Heart left ventricle (tissue), 16 donors: ENCODE results near the gene RANBP10. TPM values are rescaled to one million over a fixed set of nuclear protein-coding genes. Genes with fewer than 3 reads are reported as not detected.
A peak's percentile ranks its signal among the peaks of the same experiment; 100 is the strongest.

ENCODE experiments used
- ATAC-seq, 4 donors: fragments of 200-7000 bp; cut with Tn5 transposase; one replicate each; pipeline ENCODE4 v1.9.1; 2020 to 2022; ENCODE audit warnings: moderate library complexity in 4 of 4, mild to moderate bottlenecking in 3 of 4, moderate number of reproducible peaks in 1 of 4
- DNase-seq, 5 donors: peaks; one replicate each; pipeline ENCODE4 v3.0.0-alpha.2; 2020
- H3K27ac ChIP-seq, 12 donors: fragments of 200-600 bp; sonication (generic) in 4 of 12; one replicate each; pipeline versions ENCODE4 v1.5.0 to v1.8.0; 2016 to 2022; ENCODE audit warnings: mild to moderate bottlenecking in 2 of 12
- H3K27me3 ChIP-seq, 9 donors: fragments of 200-600 bp; sonication (generic) in 2 of 9; one replicate each; pipeline versions ENCODE4 v1.5.1 to v1.8.0; 2016 to 2022; ENCODE audit warnings: mild to moderate bottlenecking in 3 of 9
- H3K36me3 ChIP-seq, 9 donors: fragments of 200-600 bp; sonication (generic) in 2 of 9; one replicate each; pipeline versions ENCODE4 v1.5.0 to v1.8.0; 2018 to 2022; ENCODE audit warnings: mild to moderate bottlenecking in 2 of 9
- H3K4me1 ChIP-seq, 12 donors: fragments of 200-600 bp; sonication (generic) in 4 of 12; one replicate each; pipeline versions ENCODE4 v1.5.0 to v1.8.0; 2016 to 2022; ENCODE audit warnings: mild to moderate bottlenecking in 3 of 12
- H3K4me3 ChIP-seq, 12 donors: fragments of 200-600 bp; sonication (generic) in 4 of 12; one replicate each; pipeline versions ENCODE4 v1.5.0 to v1.8.0; 2017 to 2022; ENCODE audit warnings: mild to moderate bottlenecking in 9 of 12, moderate library complexity in 4 of 12
- H3K9me3 ChIP-seq, 12 donors: fragments of 200-600 bp; sonication (generic) in 4 of 12; one replicate each; pipeline versions ENCODE4 v1.5.0 to v1.8.0; 2016 to 2022; ENCODE audit warnings: mild to moderate bottlenecking in 1 of 12
- CTCF ChIP-seq, 12 donors: fragments of 200-600 bp; sonication (generic) in 4 of 12; IDR thresholded peaks; one replicate each; pipeline versions ENCODE4 v1.5.0 to v1.8.0; 2018 to 2022; ENCODE audit warnings: antibody characterized with exemption in 12 of 12, mild to moderate bottlenecking in 5 of 12
- POLR2A ChIP-seq, 2 donors: fragments of 450-650 bp; IDR thresholded peaks; one replicate each; pipeline ENCODE4 v1.6.1; 2017; ENCODE audit warnings: antibody characterized with exemption in 2 of 2, mild to moderate bottlenecking in 2 of 2, moderate library complexity in 2 of 2
- WGBS, 4 donors: extraction: QIAGEN DNeasy Blood & Tissue Kit in 2 of 4; methylation state at CpG; one replicate each; pipeline versions ENCODE4 v1.1.5 to v1.1.7; 2013 to 2018; 5-methylcytosine and 5-hydroxymethylcytosine counted together
- intact Hi-C, 10 donors: fragments of 100-400 bp; cut with DNase I; formaldehyde crosslinking; loops; one replicate each; pipeline versions ENCODE4 v1.11.1 to v1.14.2; 2022
- polyA plus RNA-seq, 2 donors: library from polyadenylated mRNA; stranded (reverse); fragments of 200-250 nt; gene quantifications; one replicate each; pipeline ENCODE4 v1.2.3, GENCODE V29; 2013
- total RNA-seq, 9 donors: library from RNA; depleted of rRNA in 2 of 9; stranded (reverse); fragments of >200 nt in 2 of 9; fragmentation: NEBNext Ultra II Directional in 3 of 9; extraction: Animal tissue kit (Norgen Biotek cat#: 25700) in 3 of 9; gene quantifications; one replicate each; pipeline versions ENCODE4 v1.1.0 to v1.2.4, GENCODE V29; 2016 to 2023
- donor health status: ischemic (EF 13 %, LVEDD 7.1; RV severe dilation, severe dysfunction).
- donor health status: healthy with polysubstance abuse.
- donor health status: DM: no; HTN: yes; CAD: no.
- donor health status: DM: no; HTN: no; CAD: no.
- donor health status: ischemic (EF 25% LVEDD 6.9; RV normal size, moderate dysfunction).
- donor health status: ischemic (EF 25% LVEDD 5.7; RV mildly dilated, moderate dysfunction).
- donor health status: healthy.
- donor health status: DM: yes; HTN: yes; CAD: no.
- donor health status: ischemic (EF 35%, LVEDD 5.7; RV mildly dilated, moderate dysfunction).
- donor health status: nonischemic (EF 11% LVEDD 7.7; RV severe dilation, severe dysfunction).
- donor health status: DM: yes; HTN: yes; CAD: no.
- donor health status: PGD.
- donor health status: ischemic (EF 29% LVEDD 5.4; RV normal size, mild dysfunction).
- donor health status: nonischemic (EF 23%, LVEDD 6.1; RV moderate dilation, normal function).

RANBP10 gene
- total and polyA plus RNA-seq, 11 donors: 5.6 to 19.7 (median 11.8) TPM

- no peaks in the 10 kb centered on the region for H3K27me3 ChIP-seq
- TF ChIP-seq POLR2A (IDR thresholded peaks at IDR 0.05) (no peak), CTCF (IDR thresholded peaks at IDR 0.05) (no peak)
- H3K4me3 ChIP-seq: no peak overlapping the region
- H3K9me3 ChIP-seq: no peaks in the 10 kb centered on the region
- no peak overlapping the region for H3K27ac ChIP-seq
- no peaks in the 10 kb centered on the region for H3K4me1 ChIP-seq
- intact Hi-C loops: no loop called here
- ATAC-seq (no peak), DNase-seq (no peak)
- peaks cover 0 to 11% (median 0%) of the 10 kb centered on the region in 9 donors for H3K36me3 ChIP-seq
- WGBS, 4 donors: 84 to 91% (median 86%) methylated on average over 2 of the region's 2 CpGs
These were observed 16.2 kb upstream of the RANBP10 start for GRCh38 chr16:67822511-67822910.

GRCh38 chr16:67820608-67821259, 14.4 kb upstream of the RANBP10 start:
- Histone ChIP-seq H3K27ac (no peak overlapping the region), H3K27me3 (no peaks in the 10 kb centered on the region), H3K4me1 (peaks cover 0 to 6% (median 0%) of the 10 kb centered on the region in 12 donors), H3K4me3 (no peak overlapping the region), H3K36me3 (no peaks in the 10 kb centered on the region), H3K9me3 (no peaks in the 10 kb centered on the region)
- no peak for ATAC-seq
- 88 to 96% (median 94%) methylated on average over 11 of the region's 11 CpGs for WGBS, 4 donors
- DNase-seq: no peak
- intact Hi-C loops: no loop called here
- TF ChIP-seq POLR2A (IDR thresholded peaks at IDR 0.05) (no peak), CTCF (IDR thresholded peaks at IDR 0.05) (no peak)

GRCh38 chr16:67814567-67814966, 8.2 kb upstream of the RANBP10 start:
- Histone ChIP-seq H3K4me3 (no peak overlapping the region), H3K27me3 (no peaks in the 10 kb centered on the region), H3K9me3 (no peaks in the 10 kb centered on the region), H3K4me1 (peaks cover 0 to 6% (median 0%) of the 10 kb centered on the region in 12 donors), H3K36me3 (no peaks in the 10 kb centered on the region), H3K27ac (no peak overlapping the region)
- no peak for TF ChIP-seq CTCF (IDR thresholded peaks at IDR 0.05)
- TF ChIP-seq POLR2A (IDR thresholded peaks at IDR 0.05): no peak
- DNase-seq (peak in 1 of 5 donors; percentile 31), ATAC-seq (no peak)
- intact Hi-C loops: loop anchor here in 4 of 10 donors (5.0 to 10.0 kb wide), 5 partner anchors 142 to 410 kb away; no protein-coding TSS in a partner anchor
- WGBS, 4 donors: 79 to 84% (median 84%) methylated on average over 8 of the region's 8 CpGs

- 90 to 100% (median 95%) methylated on average over 1 of the region's 1 CpG for WGBS, 4 donors
- no peak overlapping the region for H3K4me3 ChIP-seq
- ATAC-seq: no peak
- no peak for TF ChIP-seq POLR2A (IDR thresholded peaks at IDR 0.05)
- TF ChIP-seq CTCF (IDR thresholded peaks at IDR 0.05): no peak
- no peak overlapping the region for H3K27ac ChIP-seq
- intact Hi-C loops: loop anchor here in 4 of 10 donors (5.0 to 10.0 kb wide), 5 partner anchors 140 to 413 kb away; no protein-coding TSS in a partner anchor
- no peaks in the 10 kb centered on the region for H3K9me3 ChIP-seq
- H3K4me1 ChIP-seq: peaks cover 0 to 12% (median 5%) of the 10 kb centered on the region in 12 donors
- no peaks in the 10 kb centered on the region for H3K27me3 ChIP-seq
- no peaks in the 10 kb centered on the region for H3K36me3 ChIP-seq
- DNase-seq: no peak
These were observed 5.5 kb upstream of the RANBP10 start for GRCh38 chr16:67811899-67812298.
